ENCODE measurements around the gene EXOSC10. TPM values are rescaled to one million over a fixed set of nuclear protein-coding genes. Genes with fewer than 3 reads are reported as not detected.

Gene EXOSC10
- total RNA-seq, 1 experiment from 2014 or later = 73.0 TPM

DNA sequence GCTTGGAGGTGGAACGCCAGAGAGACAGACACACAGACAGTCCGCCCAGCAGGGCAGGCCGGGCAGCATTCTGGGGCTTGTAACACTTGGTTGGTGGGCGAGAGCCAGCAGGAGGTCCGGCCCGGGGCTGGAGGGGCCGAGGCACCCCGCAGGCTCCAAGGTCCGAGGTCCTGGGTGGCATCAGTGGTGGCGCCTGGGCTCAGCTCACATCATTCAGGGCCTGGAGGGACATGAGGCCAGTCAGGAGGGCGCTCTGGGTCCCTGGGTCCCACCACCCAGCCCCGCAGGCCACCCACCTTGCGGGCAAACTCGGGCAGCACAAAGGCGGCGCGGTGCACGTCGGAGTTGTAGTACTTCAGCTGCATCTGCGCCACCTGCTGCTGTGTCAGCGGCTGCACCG lies 45.0 kb downstream of the EXOSC10 start:
- CTCF ChIA-PET = interaction anchor here (0.6 to 6.6 kb wide), 5 partner anchors 9 to 562 kb away, joined by 3 to 59 read pairs (median 3); partner anchors contain the start of gene TARDBP
- DNase-seq (ENCODE audit: low spot score) (no peak), ATAC-seq (no peak)
- Mint-ChIP-seq H3K4me3 (no peak overlapping the region), H3K27me3 (ENCODE audit: low read depth) (no peaks in the 10 kb centered on the region), H3K9me3 (no peaks in the 10 kb centered on the region), H3K36me3 (peaks cover 23% of the 10 kb centered on the region), H3K27ac (peak overlapping the region; percentile 27; the same call in 1 of the 2 replicates), H3K4me1 (peaks cover 26% of the 10 kb centered on the region)
- POLR2A ChIA-PET = no interaction called here
- TF ChIP-seq JAZF1 (CRISPR knock-in tag; IDR thresholded peaks at IDR 0.05) = no peak

DNA sequence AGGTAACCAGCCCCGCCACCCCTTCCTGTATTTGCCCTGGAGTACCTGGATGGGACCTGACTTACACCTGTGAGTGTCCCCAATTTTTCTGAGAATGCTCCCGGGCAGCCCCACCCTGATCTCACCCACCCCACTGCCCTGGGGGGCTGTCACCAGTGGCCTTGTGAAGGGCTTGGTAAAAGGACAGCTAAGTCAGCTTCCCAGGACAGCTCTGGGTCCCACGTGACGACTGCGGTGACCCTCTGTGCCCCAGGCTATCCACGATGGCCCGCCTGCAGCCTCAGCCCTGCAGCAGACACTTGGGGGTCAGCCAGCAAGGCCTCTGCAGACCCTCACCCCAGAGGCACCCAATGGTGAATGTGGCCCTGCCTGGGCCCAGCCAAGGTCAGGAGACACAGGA lies 45.5 kb downstream of the EXOSC10 start:
- no peak for ATAC-seq
- Mint-ChIP-seq H3K9me3 (no peaks in the 10 kb centered on the region), H3K27me3 (ENCODE audit: low read depth) (no peaks in the 10 kb centered on the region), H3K4me1 (peaks cover 26% of the 10 kb centered on the region), H3K27ac (peak overlapping the region; percentile 27; the same call in 1 of the 2 replicates), H3K4me3 (no peak overlapping the region), H3K36me3 (peaks cover 23% of the 10 kb centered on the region)
- DNase-seq (ENCODE audit: low spot score) = no peak
- ChIA-PET POLR2A (no interaction called here), CTCF (interaction anchor here (0.6 to 6.6 kb wide), 5 partner anchors 8 to 562 kb away, joined by 3 to 59 read pairs (median 3); partner anchors contain the start of gene TARDBP)
- TF ChIP-seq FOXK1 (CRISPR knock-in tag; IDR thresholded peaks at IDR 0.05) = no peak
- TF ChIP-seq ZBTB21 (CRISPR knock-in tag; IDR thresholded peaks at IDR 0.05; ENCODE audit: borderline replicate concordance) = 0 out of 2 replicates have a peak, but pooled peaks have one; percentile 9
- no peak for TF ChIP-seq HMGA2 (CRISPR knock-in tag; IDR thresholded peaks at IDR 0.05)
- no peak for TF ChIP-seq CREM (CRISPR knock-in tag; IDR thresholded peaks at IDR 0.05)

DNA sequence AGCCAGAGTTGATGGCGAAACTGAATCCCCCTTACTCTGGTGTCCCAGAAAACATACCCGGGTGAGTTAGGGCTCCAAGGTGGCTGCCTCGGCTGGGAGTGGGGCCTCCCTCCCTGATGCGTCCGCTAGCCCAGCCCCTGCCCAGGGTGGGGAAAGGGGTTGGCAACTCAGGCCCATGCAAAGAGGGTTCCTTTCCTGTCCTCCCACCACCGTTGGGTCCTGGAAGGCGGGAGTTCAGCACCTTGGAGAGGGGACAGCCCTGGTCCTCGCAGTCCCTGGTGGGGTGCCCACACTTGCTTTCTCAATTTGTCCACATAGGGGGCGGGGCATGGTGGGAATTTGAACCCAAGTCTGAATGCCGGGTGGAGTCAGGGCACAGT lies 45.9 kb downstream of the EXOSC10 start:
- no peak overlapping the region for H3K4me3 Mint-ChIP-seq
- H3K36me3 Mint-ChIP-seq = peaks cover 21% of the 10 kb centered on the region
- H3K9me3 Mint-ChIP-seq = no peaks in the 10 kb centered on the region
- peak; percentile 50 for ATAC-seq
- H3K4me1 Mint-ChIP-seq = peaks cover 24% of the 10 kb centered on the region
- peak; percentile 78 for DNase-seq (ENCODE audit: low spot score)
- no peaks in the 10 kb centered on the region for H3K27me3 Mint-ChIP-seq (ENCODE audit: low read depth)
- POLR2A ChIA-PET = interaction anchor here (1.6 kb wide), 1 partner anchor 16 kb away, joined by 6 read pairs; no protein-coding TSS in a partner anchor
- CTCF ChIA-PET = interaction anchor here (1.5 to 6.6 kb wide), 3 partner anchors 8 to 16 kb away, joined by 9 to 59 read pairs (median 10); no protein-coding TSS in a partner anchor
- H3K27ac Mint-ChIP-seq = no peak overlapping the region
- TF ChIP-seq, protein P1, sequence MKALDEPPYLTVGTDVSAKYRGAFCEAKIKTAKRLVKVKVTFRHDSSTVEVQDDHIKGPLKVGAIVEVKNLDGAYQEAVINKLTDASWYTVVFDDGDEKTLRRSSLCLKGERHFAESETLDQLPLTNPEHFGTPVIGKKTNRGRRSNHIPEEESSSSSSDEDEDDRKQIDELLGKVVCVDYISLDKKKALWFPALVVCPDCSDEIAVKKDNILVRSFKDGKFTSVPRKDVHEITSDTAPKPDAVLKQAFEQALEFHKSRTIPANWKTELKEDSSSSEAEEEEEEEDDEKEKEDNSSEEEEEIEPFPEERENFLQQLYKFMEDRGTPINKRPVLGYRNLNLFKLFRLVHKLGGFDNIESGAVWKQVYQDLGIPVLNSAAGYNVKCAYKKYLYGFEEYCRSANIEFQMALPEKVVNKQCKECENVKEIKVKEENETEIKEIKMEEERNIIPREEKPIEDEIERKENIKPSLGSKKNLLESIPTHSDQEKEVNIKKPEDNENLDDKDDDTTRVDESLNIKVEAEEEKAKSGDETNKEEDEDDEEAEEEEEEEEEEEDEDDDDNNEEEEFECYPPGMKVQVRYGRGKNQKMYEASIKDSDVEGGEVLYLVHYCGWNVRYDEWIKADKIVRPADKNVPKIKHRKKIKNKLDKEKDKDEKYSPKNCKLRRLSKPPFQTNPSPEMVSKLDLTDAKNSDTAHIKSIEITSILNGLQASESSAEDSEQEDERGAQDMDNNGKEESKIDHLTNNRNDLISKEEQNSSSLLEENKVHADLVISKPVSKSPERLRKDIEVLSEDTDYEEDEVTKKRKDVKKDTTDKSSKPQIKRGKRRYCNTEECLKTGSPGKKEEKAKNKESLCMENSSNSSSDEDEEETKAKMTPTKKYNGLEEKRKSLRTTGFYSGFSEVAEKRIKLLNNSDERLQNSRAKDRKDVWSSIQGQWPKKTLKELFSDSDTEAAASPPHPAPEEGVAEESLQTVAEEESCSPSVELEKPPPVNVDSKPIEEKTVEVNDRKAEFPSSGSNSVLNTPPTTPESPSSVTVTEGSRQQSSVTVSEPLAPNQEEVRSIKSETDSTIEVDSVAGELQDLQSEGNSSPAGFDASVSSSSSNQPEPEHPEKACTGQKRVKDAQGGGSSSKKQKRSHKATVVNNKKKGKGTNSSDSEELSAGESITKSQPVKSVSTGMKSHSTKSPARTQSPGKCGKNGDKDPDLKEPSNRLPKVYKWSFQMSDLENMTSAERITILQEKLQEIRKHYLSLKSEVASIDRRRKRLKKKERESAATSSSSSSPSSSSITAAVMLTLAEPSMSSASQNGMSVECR (CRISPR knock-in tag; IDR thresholded peaks at IDR 0.05; ENCODE audit: borderline replicate concordance) = 0 out of 2 replicates have a peak, but pooled peaks have one; percentile 62
- TF ChIP-seq SMAD3 (CRISPR knock-in tag; IDR thresholded peaks at IDR 0.05; ENCODE audit: borderline replicate concordance) = peak; percentile 72
- no peak for TF ChIP-seq ELF4 (CRISPR knock-in tag; IDR thresholded peaks at IDR 0.05; ENCODE audit: low read depth)
- no peak for TF ChIP-seq CBFB (CRISPR knock-in tag; IDR thresholded peaks at IDR 0.05; ENCODE audit: low read depth)
- TF ChIP-seq, protein P2, sequence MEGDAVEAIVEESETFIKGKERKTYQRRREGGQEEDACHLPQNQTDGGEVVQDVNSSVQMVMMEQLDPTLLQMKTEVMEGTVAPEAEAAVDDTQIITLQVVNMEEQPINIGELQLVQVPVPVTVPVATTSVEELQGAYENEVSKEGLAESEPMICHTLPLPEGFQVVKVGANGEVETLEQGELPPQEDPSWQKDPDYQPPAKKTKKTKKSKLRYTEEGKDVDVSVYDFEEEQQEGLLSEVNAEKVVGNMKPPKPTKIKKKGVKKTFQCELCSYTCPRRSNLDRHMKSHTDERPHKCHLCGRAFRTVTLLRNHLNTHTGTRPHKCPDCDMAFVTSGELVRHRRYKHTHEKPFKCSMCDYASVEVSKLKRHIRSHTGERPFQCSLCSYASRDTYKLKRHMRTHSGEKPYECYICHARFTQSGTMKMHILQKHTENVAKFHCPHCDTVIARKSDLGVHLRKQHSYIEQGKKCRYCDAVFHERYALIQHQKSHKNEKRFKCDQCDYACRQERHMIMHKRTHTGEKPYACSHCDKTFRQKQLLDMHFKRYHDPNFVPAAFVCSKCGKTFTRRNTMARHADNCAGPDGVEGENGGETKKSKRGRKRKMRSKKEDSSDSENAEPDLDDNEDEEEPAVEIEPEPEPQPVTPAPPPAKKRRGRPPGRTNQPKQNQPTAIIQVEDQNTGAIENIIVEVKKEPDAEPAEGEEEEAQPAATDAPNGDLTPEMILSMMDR (IDR thresholded peaks at IDR 0.05) = no peak
- TF ChIP-seq NR2C2 (CRISPR knock-in tag; IDR thresholded peaks at IDR 0.05) = 0 out of 2 replicates have a peak, but pooled peaks have one; percentile 25
- TF ChIP-seq RELA (CRISPR knock-in tag; IDR thresholded peaks at IDR 0.05; ENCODE audit: borderline replicate concordance) = peak; percentile 59; the same call in 1 of the 2 replicates
- TF ChIP-seq SMAD4 (CRISPR knock-in tag; IDR thresholded peaks at IDR 0.05) = peak; percentile 64; the same call in 1 of the 2 replicates
- TF ChIP-seq, protein P3, sequence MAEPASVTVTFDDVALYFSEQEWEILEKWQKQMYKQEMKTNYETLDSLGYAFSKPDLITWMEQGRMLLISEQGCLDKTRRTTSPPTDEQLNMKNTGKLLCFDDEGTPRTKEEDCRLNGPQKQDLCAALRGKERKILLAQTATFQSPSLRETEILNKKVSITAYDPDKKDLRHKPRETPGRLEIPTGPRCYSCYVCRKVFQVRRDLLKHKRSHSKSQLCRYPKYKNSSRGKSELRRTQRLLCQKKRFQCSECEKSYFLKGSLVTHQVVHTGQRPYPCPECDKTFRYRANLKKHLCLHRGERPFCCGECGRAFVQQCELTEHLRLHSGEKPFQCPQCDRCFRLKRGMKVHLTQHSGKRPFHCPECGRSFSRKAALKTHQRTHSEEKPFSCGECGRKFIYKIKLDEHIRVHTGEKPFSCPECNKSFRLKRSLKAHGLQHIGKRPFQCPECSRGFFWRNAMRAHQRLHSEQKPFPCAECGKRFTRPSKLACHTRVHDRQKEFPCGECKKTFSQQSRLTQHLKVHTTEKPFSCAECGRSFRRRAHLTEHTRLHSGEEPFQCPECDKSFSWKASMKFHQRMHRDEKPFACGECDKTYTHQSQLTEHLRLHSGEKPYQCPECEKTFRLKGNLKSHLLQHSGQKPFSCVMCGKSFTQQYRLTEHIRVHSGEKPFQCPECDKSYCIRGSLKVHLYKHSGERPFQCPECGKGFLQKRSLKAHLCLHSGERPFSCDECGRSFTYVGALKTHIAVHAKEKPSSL (CRISPR knock-in tag; conservative IDR thresholded peaks at IDR 0.05) = no peak
- TF ChIP-seq ZNF121 (CRISPR knock-in tag; IDR thresholded peaks at IDR 0.05) = peak; percentile 31; the same call in 1 of the 2 replicates
- TF ChIP-seq ZBTB21 (CRISPR knock-in tag; IDR thresholded peaks at IDR 0.05; ENCODE audit: borderline replicate concordance) = 0 out of 2 replicates have a peak, but pooled peaks have one; percentile 19
- TF ChIP-seq NR3C1 (CRISPR knock-in tag; conservative IDR thresholded peaks at IDR 0.05; ENCODE audit: low read depth) = no peak
- no peak for TF ChIP-seq SP1 (CRISPR knock-in tag; conservative IDR thresholded peaks at IDR 0.05)
- TF ChIP-seq, protein P4, sequence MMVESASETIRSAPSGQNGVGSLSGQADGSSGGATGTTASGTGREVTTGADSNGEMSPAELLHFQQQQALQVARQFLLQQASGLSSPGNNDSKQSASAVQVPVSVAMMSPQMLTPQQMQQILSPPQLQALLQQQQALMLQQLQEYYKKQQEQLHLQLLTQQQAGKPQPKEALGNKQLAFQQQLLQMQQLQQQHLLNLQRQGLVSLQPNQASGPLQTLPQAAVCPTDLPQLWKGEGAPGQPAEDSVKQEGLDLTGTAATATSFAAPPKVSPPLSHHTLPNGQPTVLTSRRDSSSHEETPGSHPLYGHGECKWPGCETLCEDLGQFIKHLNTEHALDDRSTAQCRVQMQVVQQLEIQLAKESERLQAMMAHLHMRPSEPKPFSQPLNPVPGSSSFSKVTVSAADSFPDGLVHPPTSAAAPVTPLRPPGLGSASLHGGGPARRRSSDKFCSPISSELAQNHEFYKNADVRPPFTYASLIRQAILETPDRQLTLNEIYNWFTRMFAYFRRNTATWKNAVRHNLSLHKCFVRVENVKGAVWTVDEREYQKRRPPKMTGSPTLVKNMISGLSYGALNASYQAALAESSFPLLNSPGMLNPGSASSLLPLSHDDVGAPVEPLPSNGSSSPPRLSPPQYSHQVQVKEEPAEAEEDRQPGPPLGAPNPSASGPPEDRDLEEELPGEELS (CRISPR knock-in tag; IDR thresholded peaks at IDR 0.05) = peak; percentile 66; the same call in 1 of the 2 replicates
- 0 out of 2 replicates have a peak, but pooled peaks have one; percentile 11 for TF ChIP-seq TEAD4 (CRISPR knock-in tag; IDR thresholded peaks at IDR 0.05)
